Measurements from ENCODE around the gene IQGAP1.
"Not testable (repeated sequence)": the region's sequence is repeated elsewhere in the genome, so short reads cannot be mapped to it uniquely, and the experiment has no call there.

Gene IQGAP1

GRCh38 chr15:90510781-90511180 lies 122.7 kb downstream of the IQGAP1 start:
- H3K36me3 ChIP-seq (ENCODE audit: insufficient read depth, low read length); H3K27ac ChIP-seq (ENCODE audit: low read depth, low read length); H3K4me1 ChIP-seq (ENCODE audit: control insufficient read depth, insufficient read depth, low read length, unreplicated experiment); H3K27me3 ChIP-seq (ENCODE audit: insufficient read depth, low read length); H3K4me3 ChIP-seq (ENCODE audit: low read depth, low read length); H2AFZ ChIP-seq (ENCODE audit: low read length, unreplicated experiment); H3K79me2 ChIP-seq (ENCODE audit: control insufficient read depth, insufficient read depth, low read length, unreplicated experiment): not testable (repeated sequence)

- H3K4me1 ChIP-seq (ENCODE audit: control insufficient read depth, insufficient read depth, low read length, unreplicated experiment); H3K27me3 ChIP-seq (ENCODE audit: insufficient read depth, low read length); H3K79me2 ChIP-seq (ENCODE audit: control insufficient read depth, insufficient read depth, low read length, unreplicated experiment); H2AFZ ChIP-seq (ENCODE audit: low read length, unreplicated experiment); H3K27ac ChIP-seq (ENCODE audit: low read depth, low read length); H3K4me3 ChIP-seq (ENCODE audit: low read depth, low read length); H3K36me3 ChIP-seq (ENCODE audit: insufficient read depth, low read length): not testable (repeated sequence)
Observed at GRCh38 chr15:90511211-90511618, 123.2 kb downstream of the IQGAP1 start.

GRCh38 chr15:90512276-90512675 lies 124.2 kb downstream of the IQGAP1 start:
- Histone ChIP-seq H3K4me3 (ENCODE audit: low read depth, low read length) (no peak overlapping the region), H3K79me2 (ENCODE audit: control insufficient read depth, insufficient read depth, low read length, unreplicated experiment) (no peaks in the 10 kb centered on the region), H2AFZ (ENCODE audit: low read length, unreplicated experiment) (no peak overlapping the region), H3K4me1 (ENCODE audit: control insufficient read depth, insufficient read depth, low read length, unreplicated experiment) (no peaks in the 10 kb centered on the region), H3K27ac (ENCODE audit: low read depth, low read length) (no peak overlapping the region), H3K27me3 (ENCODE audit: insufficient read depth, low read length) (no peaks in the 10 kb centered on the region), H3K36me3 (ENCODE audit: insufficient read depth, low read length) (no peaks in the 10 kb centered on the region)

- H2AFZ ChIP-seq (ENCODE audit: low read length, unreplicated experiment): no peak overlapping the region
- H3K27ac ChIP-seq (ENCODE audit: low read depth, low read length): no peak overlapping the region
- no peaks in the 10 kb centered on the region for H3K4me1 ChIP-seq (ENCODE audit: control insufficient read depth, insufficient read depth, low read length, unreplicated experiment)
- no peaks in the 10 kb centered on the region for H3K79me2 ChIP-seq (ENCODE audit: control insufficient read depth, insufficient read depth, low read length, unreplicated experiment)
- H3K27me3 ChIP-seq (ENCODE audit: insufficient read depth, low read length): no peaks in the 10 kb centered on the region
- no peaks in the 10 kb centered on the region for H3K36me3 ChIP-seq (ENCODE audit: insufficient read depth, low read length)
- no peak overlapping the region for H3K4me3 ChIP-seq (ENCODE audit: low read depth, low read length)
Observed at GRCh38 chr15:90512981-90513380, 124.9 kb downstream of the IQGAP1 start.

GRCh38 chr15:90513448-90513847 lies 125.4 kb downstream of the IQGAP1 start:
- no peak overlapping the region for H3K4me3 ChIP-seq (ENCODE audit: low read depth, low read length)
- no peaks in the 10 kb centered on the region for H3K36me3 ChIP-seq (ENCODE audit: insufficient read depth, low read length)
- no peaks in the 10 kb centered on the region for H3K4me1 ChIP-seq (ENCODE audit: control insufficient read depth, insufficient read depth, low read length, unreplicated experiment)
- no peaks in the 10 kb centered on the region for H3K27me3 ChIP-seq (ENCODE audit: insufficient read depth, low read length)
- H3K27ac ChIP-seq (ENCODE audit: low read depth, low read length): no peak overlapping the region
- no peaks in the 10 kb centered on the region for H3K79me2 ChIP-seq (ENCODE audit: control insufficient read depth, insufficient read depth, low read length, unreplicated experiment)
- H2AFZ ChIP-seq (ENCODE audit: low read length, unreplicated experiment): no peak overlapping the region

GRCh38 chr15:90513893-90514292 lies 125.9 kb downstream of the IQGAP1 start:
- not testable (repeated sequence) for H3K27me3 ChIP-seq (ENCODE audit: insufficient read depth, low read length); H2AFZ ChIP-seq (ENCODE audit: low read length, unreplicated experiment); H3K79me2 ChIP-seq (ENCODE audit: control insufficient read depth, insufficient read depth, low read length, unreplicated experiment); H3K36me3 ChIP-seq (ENCODE audit: insufficient read depth, low read length); H3K4me3 ChIP-seq (ENCODE audit: low read depth, low read length); H3K4me1 ChIP-seq (ENCODE audit: control insufficient read depth, insufficient read depth, low read length, unreplicated experiment); H3K27ac ChIP-seq (ENCODE audit: low read depth, low read length)

GRCh38 chr15:90519688-90520087 lies 131.6 kb downstream of the IQGAP1 start:
- H3K4me1 ChIP-seq (ENCODE audit: control insufficient read depth, insufficient read depth, low read length, unreplicated experiment): peaks cover 3% of the 10 kb centered on the region
- H3K27ac ChIP-seq (ENCODE audit: low read depth, low read length): peak overlapping the region; percentile 60
- no peak overlapping the region for H3K4me3 ChIP-seq (ENCODE audit: low read depth, low read length)
- H2AFZ ChIP-seq (ENCODE audit: low read length, unreplicated experiment): no peak overlapping the region
- H3K79me2 ChIP-seq (ENCODE audit: control insufficient read depth, insufficient read depth, low read length, unreplicated experiment): no peaks in the 10 kb centered on the region
- no peaks in the 10 kb centered on the region for H3K27me3 ChIP-seq (ENCODE audit: insufficient read depth, low read length)
- no peaks in the 10 kb centered on the region for H3K36me3 ChIP-seq (ENCODE audit: insufficient read depth, low read length)

- Histone ChIP-seq H3K27ac (ENCODE audit: low read depth, low read length) (peak overlapping the region; percentile 60), H3K36me3 (ENCODE audit: insufficient read depth, low read length) (no peaks in the 10 kb centered on the region), H3K4me1 (ENCODE audit: control insufficient read depth, insufficient read depth, low read length, unreplicated experiment) (peaks cover 3% of the 10 kb centered on the region), H3K27me3 (ENCODE audit: insufficient read depth, low read length) (no peaks in the 10 kb centered on the region), H3K79me2 (ENCODE audit: control insufficient read depth, insufficient read depth, low read length, unreplicated experiment) (no peaks in the 10 kb centered on the region), H2AFZ (ENCODE audit: low read length, unreplicated experiment) (peak overlapping the region; percentile 14), H3K4me3 (ENCODE audit: low read depth, low read length) (no peak overlapping the region)
Observed at GRCh38 chr15:90520365-90520764, 132.3 kb downstream of the IQGAP1 start.

GRCh38 chr15:90523373-90523772 lies 135.3 kb downstream of the IQGAP1 start:
- H3K36me3 ChIP-seq (ENCODE audit: insufficient read depth, low read length): no peaks in the 10 kb centered on the region
- H2AFZ ChIP-seq (ENCODE audit: low read length, unreplicated experiment): no peak overlapping the region
- no peaks in the 10 kb centered on the region for H3K27me3 ChIP-seq (ENCODE audit: insufficient read depth, low read length)
- peaks cover 3% of the 10 kb centered on the region for H3K4me1 ChIP-seq (ENCODE audit: control insufficient read depth, insufficient read depth, low read length, unreplicated experiment)
- H3K4me3 ChIP-seq (ENCODE audit: low read depth, low read length): no peak overlapping the region
- H3K27ac ChIP-seq (ENCODE audit: low read depth, low read length): no peak overlapping the region
- H3K79me2 ChIP-seq (ENCODE audit: control insufficient read depth, insufficient read depth, low read length, unreplicated experiment): no peaks in the 10 kb centered on the region

- H2AFZ ChIP-seq (ENCODE audit: low read length, unreplicated experiment); H3K4me3 ChIP-seq (ENCODE audit: low read depth, low read length): not testable (repeated sequence)
Observed at GRCh38 chr15:90524018-90524803, 136.2 kb downstream of the IQGAP1 start.

GRCh38 chr15:90529011-90529370 lies 140.9 kb downstream of the IQGAP1 start:
- Histone ChIP-seq H3K27me3 (ENCODE audit: insufficient read depth, low read length) (no peaks in the 10 kb centered on the region), H2AFZ (ENCODE audit: low read length, unreplicated experiment) (peak overlapping the region; percentile 97), H3K4me3 (ENCODE audit: low read depth, low read length) (peak overlapping the region; percentile 94), H3K4me1 (ENCODE audit: control insufficient read depth, insufficient read depth, low read length, unreplicated experiment) (peaks cover 4% of the 10 kb centered on the region), H3K27ac (ENCODE audit: low read depth, low read length) (no peak overlapping the region), H3K79me2 (ENCODE audit: control insufficient read depth, insufficient read depth, low read length, unreplicated experiment) (peaks cover 36% of the 10 kb centered on the region), H3K36me3 (ENCODE audit: insufficient read depth, low read length) (no peaks in the 10 kb centered on the region)

More at GRCh38 chr15:90524018-90524803, 136.2 kb downstream of the IQGAP1 start:
- not testable (repeated sequence) for H3K27ac ChIP-seq (ENCODE audit: low read depth, low read length); H3K4me1 ChIP-seq (ENCODE audit: control insufficient read depth, insufficient read depth, low read length, unreplicated experiment); H3K36me3 ChIP-seq (ENCODE audit: insufficient read depth, low read length); H3K79me2 ChIP-seq (ENCODE audit: control insufficient read depth, insufficient read depth, low read length, unreplicated experiment); H3K27me3 ChIP-seq (ENCODE audit: insufficient read depth, low read length)

Measured in ACC112 (cell line).